ENCODE measurements around the gene HASPIN. TPM values are rescaled to one million over a fixed set of nuclear protein-coding genes. Genes with fewer than 3 reads are reported as not detected.
A peak's percentile ranks its signal among the peaks of the same experiment; 100 is the strongest.
"Not testable (repeated sequence)": the region's sequence is repeated elsewhere in the genome, so short reads cannot be mapped to it uniquely, and the experiment has no call there.

The HASPIN gene
- total RNA-seq, 4 donors from 2014 or later, result 0.20 to 1.3 (median 0.24) TPM

GRCh38 chr17:3724378-3725077, 825 bp downstream of the HASPIN start:
- TF ChIP-seq POLR2A (IDR thresholded peaks at IDR 0.05), result no peak
- H3K4me1 ChIP-seq, result peaks cover 16 to 26% of the 10 kb centered on the region in 2 donors
- in situ Hi-C loops (cut with MboI; ENCODE audit: low sequenced_read_pairs in 4 of 4) (no loop called here), intact Hi-C loops (cut with DNase I; ENCODE audit: low total_unique reads) (loop anchor here (5.0 kb wide), 1 partner anchor 42 kb away; no protein-coding TSS in a partner anchor)
- H3K4me3 ChIP-seq, result peak overlapping the region; percentile 90 to 98 (median 92)
- no peak overlapping the region for H3K27ac ChIP-seq
- DNase-seq (no peak), ATAC-seq (no peak)
- H3K27me3 ChIP-seq, result no peaks in the 10 kb centered on the region
- H3K9me3 ChIP-seq, result no peaks in the 10 kb centered on the region
- no peaks in the 10 kb centered on the region for H3K36me3 ChIP-seq

- H3K36me3 ChIP-seq, result no peaks in the 10 kb centered on the region
- no peaks in the 10 kb centered on the region for H3K27me3 ChIP-seq
- no peak overlapping the region for H3K27ac ChIP-seq
- TF ChIP-seq POLR2A (IDR thresholded peaks at IDR 0.05) (no peak), CTCF (IDR thresholded peaks at IDR 0.05 in 4 of 5, conservative IDR thresholded peaks at IDR 0.05 in 1 of 5) (no peak)
- no peaks in the 10 kb centered on the region for H3K9me3 ChIP-seq
- H3K4me3 ChIP-seq, result no peak overlapping the region
- in situ Hi-C loops (cut with MboI; ENCODE audit: low sequenced_read_pairs in 4 of 4) (no loop called here), intact Hi-C loops (cut with DNase I; ENCODE audit: low total_unique reads) (no loop called here)
- no peak for DNase-seq
- peaks cover 12 to 20% of the 10 kb centered on the region in 2 donors for H3K4me1 ChIP-seq
- no peak for ATAC-seq
Observed at GRCh38 chr17:3727041-3727440, 3.3 kb downstream of the HASPIN start.

- intact Hi-C loops (cut with DNase I; ENCODE audit: low total_unique reads); H3K4me3 ChIP-seq; DNase-seq; in situ Hi-C loops (cut with MboI; ENCODE audit: low sequenced_read_pairs in 4 of 4); H3K27ac ChIP-seq; H3K36me3 ChIP-seq; H3K9me3 ChIP-seq; H3K27me3 ChIP-seq; ATAC-seq: not testable (repeated sequence)
- peaks cover 4 to 12% of the 10 kb centered on the region in 2 donors for H3K4me1 ChIP-seq
Observed at GRCh38 chr17:3728099-3728498, 4.4 kb downstream of the HASPIN start.

GRCh38 chr17:3729881-3730280, 6.2 kb downstream of the HASPIN start:
- Histone ChIP-seq H3K27ac (no peak overlapping the region), H3K9me3 (no peaks in the 10 kb centered on the region), H3K36me3 (no peaks in the 10 kb centered on the region), H3K27me3 (no peaks in the 10 kb centered on the region), H3K4me1 (peaks cover 0 to 4% of the 10 kb centered on the region in 2 donors), H3K4me3 (no peak overlapping the region)
- no peak for ATAC-seq
- no peak for DNase-seq
- no peak for TF ChIP-seq POLR2A (IDR thresholded peaks at IDR 0.05)
- no peak for TF ChIP-seq CTCF (IDR thresholded peaks at IDR 0.05 in 4 of 5, conservative IDR thresholded peaks at IDR 0.05 in 1 of 5)
- in situ Hi-C loops (cut with MboI; ENCODE audit: low sequenced_read_pairs in 4 of 4) (loop anchor here (10.0 kb wide), 3 partner anchors 85 to 115 kb away; partner anchors contain the start of gene NCBP3 (in 2 of the 4)), intact Hi-C loops (cut with DNase I; ENCODE audit: low total_unique reads) (loop anchor here (10.0 kb wide), 1 partner anchor 345 kb away; no protein-coding TSS in a partner anchor)

GRCh38 chr17:3730881-3731429, 7.3 kb downstream of the HASPIN start:
- peak in 1 of 2 donors; percentile 26 for ATAC-seq
- no peak overlapping the region for H3K4me3 ChIP-seq
- H3K36me3 ChIP-seq, result no peaks in the 10 kb centered on the region
- H3K27me3 ChIP-seq, result no peaks in the 10 kb centered on the region
- in situ Hi-C loops (cut with MboI; ENCODE audit: low sequenced_read_pairs in 4 of 4), result loop anchor here (10.0 kb wide), 3 partner anchors 84 to 114 kb away; partner anchors contain the start of gene NCBP3 (in 2 of the 4)
- H3K9me3 ChIP-seq, result no peaks in the 10 kb centered on the region
- DNase-seq, result no peak
- intact Hi-C loops (cut with DNase I; ENCODE audit: low total_unique reads), result loop anchor here (10.0 kb wide), 1 partner anchor 344 kb away; no protein-coding TSS in a partner anchor
- TF ChIP-seq CTCF (IDR thresholded peaks at IDR 0.05 in 4 of 5, conservative IDR thresholded peaks at IDR 0.05 in 1 of 5), result no peak
- TF ChIP-seq POLR2A (IDR thresholded peaks at IDR 0.05), result no peak
- H3K4me1 ChIP-seq, result peaks cover 0 to 4% of the 10 kb centered on the region in 2 donors
- H3K27ac ChIP-seq, result no peak overlapping the region
